ENCODE measurements around the gene PWWP2B. TPM values are rescaled to one million over a fixed set of nuclear protein-coding genes. Genes with fewer than 3 reads are reported as not detected.

PWWP2B gene
- total and polyA plus RNA-seq, 2 of the 4 experiments (the other 2 are of a cell fraction) = 1.7 to 2.2 TPM

- no TSS peak for BruUV-seq (replicated peaks)
- POLR2A ChIA-PET (ENCODE audit: unreplicated experiment) = no interaction called here
- Histone ChIP-seq H2BK15ac (ENCODE audit: low read depth, low read length) (no peak overlapping the region), H3K14ac (replicated peaks; ENCODE audit: low read depth, low read length) (no peak overlapping the region), H4K8ac (ENCODE audit: low read depth in 2 of 2, low read length in 2 of 2) (no peak overlapping the region), H3K4me1 (ENCODE audit: control insufficient read depth, insufficient read depth, low read length) (no peaks in the 10 kb centered on the region), H3K4me2 (ENCODE audit: low read depth, low read length) (no peak overlapping the region), H3K27me3 (ENCODE audit: control insufficient read depth, insufficient read depth, low read length) (no peaks in the 10 kb centered on the region), H2BK20ac (ENCODE audit: low read depth, low read length) (no peak overlapping the region), H4K20me1 (ENCODE audit: insufficient read depth, low read length) (no peaks in the 10 kb centered on the region), H4K5ac (ENCODE audit: low read depth, low read length) (no peak overlapping the region), H2AFZ (replicated peaks; ENCODE audit: low read length, poor library complexity) (peak overlapping the region; percentile 34), H3K56ac (ENCODE audit: extremely low read depth, insufficient read depth, low read length) (no peak overlapping the region), H2AK9ac (replicated peaks; ENCODE audit: low read depth, low read length, poor library complexity) (no peak overlapping the region), H3K23ac (ENCODE audit: low read depth, low read length) (no peak overlapping the region), H2BK5ac (ENCODE audit: low read depth, low read length, poor library complexity, severe bottlenecking) (no peak overlapping the region), H2AK5ac (ENCODE audit: low read depth, low read length) (no peak overlapping the region), H3K4ac (ENCODE audit: low read depth, low read length) (no peak overlapping the region), H2BK120ac (ENCODE audit: low read depth, low read length) (no peak overlapping the region), H3K4me3 (ENCODE audit: insufficient read depth, low read depth, low read length) (no peak overlapping the region), H3K79me1 (ENCODE audit: low read depth in 1 of 2, low read length in 2 of 2) (no peaks in the 10 kb centered on the region), H3K9me1 (ENCODE audit: insufficient read depth, low read length) (peaks cover 8% of the 10 kb centered on the region; the same call in 1 of the 2 replicates), H3K9ac (ENCODE audit: low read depth, low read length) (no peak overlapping the region), H3K36me3 (ENCODE audit: control insufficient read depth, insufficient read depth, low read length) (no peaks in the 10 kb centered on the region), H3K9me3 (ENCODE audit: control insufficient read depth, insufficient read depth, low read length) (no peaks in the 10 kb centered on the region), H3K18ac (ENCODE audit: low read depth, low read length) (no peak overlapping the region), H3K27ac (ENCODE audit: insufficient read depth, low read length) (no peak overlapping the region), H4K91ac (ENCODE audit: insufficient read depth, low read depth, low read length) (no peak overlapping the region)
- in situ Hi-C loops (cut with MboI; ENCODE audit: low sequenced_read_pairs) = no loop called here
- WGBS, 2 experiments (ENCODE audit: extremely low coverage in 2 of 2, insufficient read length in 1 of 2) = 88% methylated on average over 2 of the region's 6 CpGs; no CpG with 5 or more reads in 1 of the 2 experiments
- CTCF ChIA-PET = no interaction called here
- DNase-seq (no peak), ATAC-seq (ENCODE audit: low read depth) (no peak)
- TF ChIP-seq, protein P1, sequence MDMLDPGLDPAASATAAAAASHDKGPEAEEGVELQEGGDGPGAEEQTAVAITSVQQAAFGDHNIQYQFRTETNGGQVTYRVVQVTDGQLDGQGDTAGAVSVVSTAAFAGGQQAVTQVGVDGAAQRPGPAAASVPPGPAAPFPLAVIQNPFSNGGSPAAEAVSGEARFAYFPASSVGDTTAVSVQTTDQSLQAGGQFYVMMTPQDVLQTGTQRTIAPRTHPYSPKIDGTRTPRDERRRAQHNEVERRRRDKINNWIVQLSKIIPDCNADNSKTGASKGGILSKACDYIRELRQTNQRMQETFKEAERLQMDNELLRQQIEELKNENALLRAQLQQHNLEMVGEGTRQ (IDR thresholded peaks at IDR 0.05; ENCODE audit: low read depth, low read length) = peak; percentile 65; the same call in 1 of the 2 replicates
- no peak for TF ChIP-seq CEBPB (IDR thresholded peaks at IDR 0.05; ENCODE audit: low read depth, low read length)
- TF ChIP-seq BHLHE40 (IDR thresholded peaks at IDR 0.05; ENCODE audit: low read depth, low read length) = 0 out of 2 replicates have a peak, but pooled peaks have one; percentile 29
- dilution Hi-C loops (cut with HindIII; ENCODE audit: low sequenced_read_pairs, unreplicated experiment) = no loop called here
- intact Hi-C loops (cut with micrococcal nuclease) = no loop called here
Measured at GRCh38 chr10:132439025-132439388, 42.0 kb downstream of the PWWP2B start.

Measured in IMR-90 (cell line).